ENCODE results near the gene FHIT. TPM values are rescaled to one million over a fixed set of nuclear protein-coding genes. Genes with fewer than 3 reads are reported as not detected.
A peak's percentile ranks its signal among the peaks of the same experiment; 100 is the strongest.

Gene FHIT
- total RNA-seq, 2 donors from 2014 or later = 6.8 to 12.3 TPM

DNA sequence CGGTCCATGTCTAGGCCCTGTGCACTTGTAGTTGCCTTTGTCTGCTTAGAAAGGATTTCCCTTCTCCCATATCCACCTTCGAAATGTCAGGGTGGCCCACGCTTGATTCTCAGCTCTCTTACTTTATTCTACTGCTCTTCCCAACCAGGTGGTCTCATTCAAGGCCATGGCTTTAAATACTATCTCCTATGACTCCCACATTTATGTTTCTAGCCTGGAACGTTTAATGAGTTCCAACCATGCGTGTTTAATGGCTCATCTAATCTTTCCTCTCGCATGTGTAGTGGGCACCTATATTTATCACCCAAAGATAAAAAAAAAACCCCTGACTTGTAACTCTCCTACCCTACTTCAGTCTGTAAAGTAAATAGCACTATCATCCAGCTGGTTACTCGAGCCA, 1474.2 kb downstream of the FHIT start:
- H3K9me3 Mint-ChIP-seq = no peaks in the 10 kb centered on the region
- TF ChIP-seq, protein P1, sequence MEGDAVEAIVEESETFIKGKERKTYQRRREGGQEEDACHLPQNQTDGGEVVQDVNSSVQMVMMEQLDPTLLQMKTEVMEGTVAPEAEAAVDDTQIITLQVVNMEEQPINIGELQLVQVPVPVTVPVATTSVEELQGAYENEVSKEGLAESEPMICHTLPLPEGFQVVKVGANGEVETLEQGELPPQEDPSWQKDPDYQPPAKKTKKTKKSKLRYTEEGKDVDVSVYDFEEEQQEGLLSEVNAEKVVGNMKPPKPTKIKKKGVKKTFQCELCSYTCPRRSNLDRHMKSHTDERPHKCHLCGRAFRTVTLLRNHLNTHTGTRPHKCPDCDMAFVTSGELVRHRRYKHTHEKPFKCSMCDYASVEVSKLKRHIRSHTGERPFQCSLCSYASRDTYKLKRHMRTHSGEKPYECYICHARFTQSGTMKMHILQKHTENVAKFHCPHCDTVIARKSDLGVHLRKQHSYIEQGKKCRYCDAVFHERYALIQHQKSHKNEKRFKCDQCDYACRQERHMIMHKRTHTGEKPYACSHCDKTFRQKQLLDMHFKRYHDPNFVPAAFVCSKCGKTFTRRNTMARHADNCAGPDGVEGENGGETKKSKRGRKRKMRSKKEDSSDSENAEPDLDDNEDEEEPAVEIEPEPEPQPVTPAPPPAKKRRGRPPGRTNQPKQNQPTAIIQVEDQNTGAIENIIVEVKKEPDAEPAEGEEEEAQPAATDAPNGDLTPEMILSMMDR (conservative IDR thresholded peaks at IDR 0.05) = no peak

DNA sequence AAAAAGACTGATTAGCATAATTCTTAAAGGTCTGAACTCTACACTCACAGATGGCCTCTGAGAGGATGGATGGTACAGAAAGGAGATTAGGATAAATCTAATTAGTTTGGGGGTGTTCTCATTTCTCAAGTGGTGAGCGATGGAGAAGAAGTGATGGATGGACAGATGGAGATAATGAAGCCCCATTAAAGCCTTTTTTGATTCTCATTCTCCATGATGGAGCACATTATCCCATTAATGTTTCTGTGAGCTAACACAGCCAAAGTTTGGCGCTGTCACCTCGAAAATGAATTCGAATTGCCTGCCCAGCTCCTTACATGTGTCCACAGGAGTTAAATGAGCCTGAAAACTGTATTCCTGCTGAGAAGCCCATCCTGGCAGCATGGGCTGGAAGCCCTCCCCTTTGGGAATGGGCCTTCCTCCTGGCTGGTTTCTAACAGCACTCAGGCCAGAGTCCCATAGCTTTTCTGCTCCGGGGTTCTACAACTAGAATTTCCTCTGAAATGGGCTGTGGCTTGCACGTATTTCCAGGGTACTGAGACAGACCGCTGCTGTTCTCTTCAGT, 1475.4 kb downstream of the FHIT start:
- TF ChIP-seq, protein P1 (conservative IDR thresholded peaks at IDR 0.05) = no peak
- no peak overlapping the region for H3K27ac Mint-ChIP-seq
- no peak overlapping the region for H3K27ac ChIP-seq (ENCODE audit: low read depth, low read length)
- no peaks in the 10 kb centered on the region for H3K36me3 Mint-ChIP-seq (ENCODE audit: low read depth)
- H3K4me3 ChIP-seq (ENCODE audit: low read length) = no peak overlapping the region
- DNase-seq = no peak
- no peaks in the 10 kb centered on the region for H3K4me1 ChIP-seq (ENCODE audit: control insufficient read depth, insufficient read depth, low read length)
- no peak overlapping the region for H3K4me3 Mint-ChIP-seq
- H3K27me3 ChIP-seq (ENCODE audit: control insufficient read depth, insufficient read depth, low read length, poor library complexity, severe bottlenecking) = no peaks in the 10 kb centered on the region
- no peaks in the 10 kb centered on the region for H3K36me3 ChIP-seq (ENCODE audit: control insufficient read depth, insufficient read depth, low read length)
- H3K9me3 ChIP-seq (ENCODE audit: control insufficient read depth, low read length) = no peaks in the 10 kb centered on the region
- peaks cover 4% of the 10 kb centered on the region for H3K4me1 Mint-ChIP-seq
- H3K9ac ChIP-seq (ENCODE audit: extremely low read depth, low read length, poor library complexity, severe bottlenecking) = no peak overlapping the region
- no peaks in the 10 kb centered on the region for H3K27me3 Mint-ChIP-seq (ENCODE audit: insufficient read depth)
- WGBS, 2 experiments (ENCODE audit: insufficient coverage in 1 of 2, insufficient read length in 1 of 2) = 93 to 95% methylated on average over 7 of the region's 7 CpGs
- H3K9me3 Mint-ChIP-seq = no peaks in the 10 kb centered on the region

More for the DNA sequence above, 1474.2 kb downstream of the FHIT start:
- H3K4me1 ChIP-seq (ENCODE audit: control insufficient read depth, insufficient read depth, low read length) = no peaks in the 10 kb centered on the region
- no peaks in the 10 kb centered on the region for H3K27me3 Mint-ChIP-seq (ENCODE audit: insufficient read depth)
- DNase-seq = no peak
- peaks cover under 1% of the 10 kb centered on the region for H3K4me1 Mint-ChIP-seq
- no peak overlapping the region for H3K27ac Mint-ChIP-seq
- no peaks in the 10 kb centered on the region for H3K36me3 Mint-ChIP-seq (ENCODE audit: low read depth)
- H3K9ac ChIP-seq (ENCODE audit: extremely low read depth, low read length, poor library complexity, severe bottlenecking) = no peak overlapping the region
- no peak overlapping the region for H3K4me3 ChIP-seq (ENCODE audit: low read length)
- H3K27ac ChIP-seq (ENCODE audit: low read depth, low read length) = no peak overlapping the region
- WGBS, 2 experiments (ENCODE audit: insufficient coverage in 1 of 2, insufficient read length in 1 of 2) = 91 to 100% methylated on average over 7 of the region's 7 CpGs
- H3K4me3 Mint-ChIP-seq = no peak overlapping the region
- no peaks in the 10 kb centered on the region for H3K27me3 ChIP-seq (ENCODE audit: control insufficient read depth, insufficient read depth, low read length, poor library complexity, severe bottlenecking)
- H3K9me3 ChIP-seq (ENCODE audit: control insufficient read depth, low read length) = no peaks in the 10 kb centered on the region
- H3K36me3 ChIP-seq (ENCODE audit: control insufficient read depth, insufficient read depth, low read length) = no peaks in the 10 kb centered on the region

DNA sequence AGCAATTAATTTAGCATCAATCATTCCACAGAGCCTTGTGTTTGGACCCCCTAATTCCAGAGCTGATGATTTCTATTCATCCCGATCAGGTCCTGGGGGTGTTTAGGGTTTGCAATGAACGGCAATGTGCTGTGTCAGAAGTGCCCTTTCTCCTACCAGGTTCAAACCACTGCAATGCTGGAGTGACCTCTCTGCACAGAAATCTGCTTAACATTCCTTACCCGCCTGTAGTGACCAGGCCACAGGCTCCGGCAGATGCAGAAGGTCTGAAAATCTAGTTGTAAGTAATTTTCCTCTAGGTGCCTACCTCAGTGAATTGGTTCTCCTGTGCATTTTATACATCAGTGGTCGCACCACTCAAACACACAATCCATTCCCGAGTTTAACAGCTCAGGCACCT, 1476.1 kb downstream of the FHIT start:
- H3K27me3 ChIP-seq (ENCODE audit: control insufficient read depth, insufficient read depth, low read length, poor library complexity, severe bottlenecking) = no peaks in the 10 kb centered on the region
- no peak overlapping the region for H3K9ac ChIP-seq (ENCODE audit: extremely low read depth, low read length, poor library complexity, severe bottlenecking)
- no peak overlapping the region for H3K27ac Mint-ChIP-seq
- no peaks in the 10 kb centered on the region for H3K27me3 Mint-ChIP-seq (ENCODE audit: insufficient read depth)
- H3K4me3 ChIP-seq (ENCODE audit: low read length) = no peak overlapping the region
- WGBS, 2 experiments (ENCODE audit: insufficient coverage in 1 of 2, insufficient read length in 1 of 2) = 87 to 91% methylated on average over 6 of the region's 6 CpGs
- no peak for DNase-seq
- no peaks in the 10 kb centered on the region for H3K9me3 ChIP-seq (ENCODE audit: control insufficient read depth, low read length)
- TF ChIP-seq, protein P1 (conservative IDR thresholded peaks at IDR 0.05) = no peak
- H3K27ac ChIP-seq (ENCODE audit: low read depth, low read length) = peak overlapping the region; percentile 34
- H3K36me3 ChIP-seq (ENCODE audit: control insufficient read depth, insufficient read depth, low read length) = no peaks in the 10 kb centered on the region
- no peaks in the 10 kb centered on the region for H3K9me3 Mint-ChIP-seq
- peaks cover 4% of the 10 kb centered on the region for H3K4me1 Mint-ChIP-seq
- H3K36me3 Mint-ChIP-seq (ENCODE audit: low read depth) = no peaks in the 10 kb centered on the region
- H3K4me1 ChIP-seq (ENCODE audit: control insufficient read depth, insufficient read depth, low read length) = no peaks in the 10 kb centered on the region
- no peak overlapping the region for H3K4me3 Mint-ChIP-seq
